ENCODE measurements around the gene ADAMTS17. TPM values are rescaled to one million over a fixed set of nuclear protein-coding genes. Genes with fewer than 3 reads are reported as not detected.

ADAMTS17 gene
- total and polyA plus RNA-seq, 2 experiments from 2014 or later: 3.7 to 4.4 TPM

GRCh38 chr15:100100926-100101325 is 240.8 kb downstream of the ADAMTS17 start:
- Histone ChIP-seq H3K4me2 (no peak overlapping the region), H3K36me3 (replicated peaks; ENCODE audit: insufficient read depth, low read depth) (no peaks in the 10 kb centered on the region), H3K27me3 (no peaks in the 10 kb centered on the region), H2AFZ (no peak overlapping the region), H3K27ac (no peak overlapping the region), H3K4me1 (ENCODE audit: insufficient read depth) (no peaks in the 10 kb centered on the region), H4K20me1 (ENCODE audit: insufficient read depth, poor library complexity, severe bottlenecking) (no peaks in the 10 kb centered on the region), H3K9me2 (replicated peaks; ENCODE audit: insufficient read depth) (no peaks in the 10 kb centered on the region), H3K79me2 (no peaks in the 10 kb centered on the region), H3K9me3 (ENCODE audit: low read depth) (no peaks in the 10 kb centered on the region), H3K4me3 (no peak overlapping the region)
- 95% methylated on average over 6 of the region's 6 CpGs for WGBS (ENCODE audit: low lambda C conversion rate, missing lambda C conversion rate)
- no peak for DNase-seq (ENCODE audit: low spot score)
- TF ChIP-seq EZH2 (IDR thresholded peaks at IDR 0.05; ENCODE audit: borderline replicate concordance) (no peak), EZH2phosphoT487 (IDR thresholded peaks at IDR 0.05; ENCODE audit: low read depth, severe bottlenecking, unreplicated experiment) (no peak), CTCF (IDR thresholded peaks at IDR 0.05; ENCODE audit: poor library complexity) (no peak)

DNA sequence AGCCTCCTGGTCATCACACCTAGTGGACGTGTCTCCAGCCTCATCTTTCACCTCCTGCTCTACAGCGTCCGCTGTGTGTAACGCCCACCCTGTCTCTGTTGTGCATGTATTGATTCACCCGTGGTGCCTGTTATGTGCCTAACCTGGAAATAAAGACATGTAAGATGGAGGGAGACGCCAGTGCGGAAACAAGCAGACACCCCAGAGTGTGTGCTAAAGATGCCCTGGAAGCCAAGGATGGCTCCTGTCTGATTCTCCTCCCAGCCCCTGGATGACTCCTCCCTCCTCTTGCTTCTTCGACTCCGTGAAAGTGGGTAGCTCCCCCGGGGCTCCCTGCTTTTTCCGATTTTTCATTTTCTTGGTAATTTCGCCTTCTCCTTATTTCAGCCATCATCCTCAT is 241.8 kb downstream of the ADAMTS17 start:
- Histone ChIP-seq H3K36me3 (replicated peaks; ENCODE audit: insufficient read depth, low read depth) (no peaks in the 10 kb centered on the region), H3K27ac (no peak overlapping the region), H3K4me2 (no peak overlapping the region), H3K9me3 (ENCODE audit: low read depth) (no peaks in the 10 kb centered on the region), H3K27me3 (no peaks in the 10 kb centered on the region), H3K79me2 (no peaks in the 10 kb centered on the region), H3K4me1 (ENCODE audit: insufficient read depth) (no peaks in the 10 kb centered on the region), H3K4me3 (no peak overlapping the region), H2AFZ (no peak overlapping the region), H3K9me2 (replicated peaks; ENCODE audit: insufficient read depth) (no peaks in the 10 kb centered on the region), H4K20me1 (ENCODE audit: insufficient read depth, poor library complexity, severe bottlenecking) (no peaks in the 10 kb centered on the region)
- TF ChIP-seq CTCF (IDR thresholded peaks at IDR 0.05; ENCODE audit: poor library complexity) (no peak), EZH2 (IDR thresholded peaks at IDR 0.05; ENCODE audit: borderline replicate concordance) (no peak), EZH2phosphoT487 (IDR thresholded peaks at IDR 0.05; ENCODE audit: low read depth, severe bottlenecking, unreplicated experiment) (no peak)
- no peak for DNase-seq (ENCODE audit: low spot score)
- 92% methylated on average over 12 of the region's 12 CpGs for WGBS (ENCODE audit: low lambda C conversion rate, missing lambda C conversion rate)

DNA sequence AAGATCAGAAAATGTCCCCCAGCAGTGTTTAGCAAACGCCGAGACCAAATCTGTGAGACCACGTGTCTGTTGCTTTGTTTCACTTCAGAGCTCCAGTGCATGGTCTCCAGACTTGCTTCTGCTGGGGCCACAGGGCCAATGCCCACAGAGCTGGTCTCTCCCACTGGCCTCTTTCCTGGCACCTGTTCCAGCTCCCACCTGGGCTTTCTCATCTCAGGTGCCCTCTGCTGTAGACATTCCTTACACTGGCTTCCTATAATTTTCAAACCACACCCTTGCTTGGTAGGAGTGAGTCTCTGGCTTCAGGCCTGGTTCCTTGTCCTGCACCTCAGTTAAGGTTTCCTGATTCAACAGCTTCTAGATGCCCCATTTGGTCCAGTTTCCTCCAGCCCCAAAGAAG is 243.1 kb downstream of the ADAMTS17 start:
- Histone ChIP-seq H3K27me3 (no peaks in the 10 kb centered on the region), H4K20me1 (ENCODE audit: insufficient read depth, poor library complexity, severe bottlenecking) (no peaks in the 10 kb centered on the region), H3K4me2 (no peak overlapping the region), H3K79me2 (no peaks in the 10 kb centered on the region), H3K4me1 (ENCODE audit: insufficient read depth) (no peaks in the 10 kb centered on the region), H3K9me3 (ENCODE audit: low read depth) (no peaks in the 10 kb centered on the region), H3K9me2 (replicated peaks; ENCODE audit: insufficient read depth) (no peaks in the 10 kb centered on the region), H3K36me3 (replicated peaks; ENCODE audit: insufficient read depth, low read depth) (no peaks in the 10 kb centered on the region), H3K27ac (no peak overlapping the region), H3K4me3 (no peak overlapping the region), H2AFZ (no peak overlapping the region)
- 94% methylated on average over 3 of the region's 3 CpGs for WGBS (ENCODE audit: low lambda C conversion rate, missing lambda C conversion rate)
- no peak for DNase-seq (ENCODE audit: low spot score)
- no peak for TF ChIP-seq EZH2phosphoT487 (IDR thresholded peaks at IDR 0.05; ENCODE audit: low read depth, severe bottlenecking, unreplicated experiment)
- no peak for TF ChIP-seq EZH2 (IDR thresholded peaks at IDR 0.05; ENCODE audit: borderline replicate concordance)
- no peak for TF ChIP-seq CTCF (IDR thresholded peaks at IDR 0.05; ENCODE audit: poor library complexity)

All from hepatocyte (in vitro differentiated cells).